GM18858 (cell line): Measurements from ENCODE around the gene UCMA.
"Not testable (repeated sequence)": the region's sequence is repeated elsewhere in the genome, so short reads cannot be mapped to it uniquely, and the experiment has no call there.

Source experiments
- ATAC-seq: cut with Tn5 transposase; IDR thresholded peaks from one replicate; pipeline ENCODE4 v1.9.1; 2021; ENCODE audit not compliant: unreplicated experiment

The UCMA gene

DNA sequence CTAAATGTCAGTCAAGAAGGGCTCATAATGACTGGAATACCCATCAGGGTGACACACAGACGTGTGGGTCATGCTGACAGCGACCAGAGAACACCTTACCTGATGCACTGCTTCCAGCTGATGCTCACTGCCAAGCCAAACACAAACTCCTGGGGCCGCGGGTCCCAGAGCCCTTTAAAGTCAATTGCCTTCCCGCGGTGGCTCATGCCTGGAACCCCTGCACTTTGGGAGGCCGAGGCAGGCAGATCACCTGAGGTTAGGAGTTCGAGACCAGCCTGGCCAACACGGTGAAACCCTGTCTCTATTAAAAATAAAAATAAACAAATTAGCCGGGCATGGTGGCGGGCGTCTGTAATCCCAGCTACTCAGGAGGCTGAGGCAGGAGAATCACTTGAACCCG, 562 bp upstream of the UCMA start:
- not testable (repeated sequence) for ATAC-seq

DNA sequence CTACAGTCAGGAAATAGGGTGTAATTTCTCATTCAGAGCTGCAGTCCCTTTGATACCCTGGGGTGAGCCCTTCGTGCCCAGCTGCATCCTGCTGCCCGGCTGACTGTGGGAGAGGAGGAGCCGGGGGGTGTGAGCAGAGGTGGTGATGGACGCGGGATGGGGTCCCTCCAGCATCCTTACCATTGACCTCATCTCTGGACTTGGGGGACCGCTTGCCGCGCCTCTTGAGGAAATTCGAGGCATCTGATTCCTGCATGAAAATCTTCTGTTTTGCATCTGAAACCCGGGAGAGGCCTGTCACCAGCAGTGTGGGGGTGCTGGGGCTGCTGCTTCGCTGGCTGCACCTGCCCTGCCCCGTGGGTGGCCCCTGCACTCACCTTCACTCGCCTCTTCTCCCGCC, 816 bp downstream of the UCMA start:
- no peak for ATAC-seq

DNA sequence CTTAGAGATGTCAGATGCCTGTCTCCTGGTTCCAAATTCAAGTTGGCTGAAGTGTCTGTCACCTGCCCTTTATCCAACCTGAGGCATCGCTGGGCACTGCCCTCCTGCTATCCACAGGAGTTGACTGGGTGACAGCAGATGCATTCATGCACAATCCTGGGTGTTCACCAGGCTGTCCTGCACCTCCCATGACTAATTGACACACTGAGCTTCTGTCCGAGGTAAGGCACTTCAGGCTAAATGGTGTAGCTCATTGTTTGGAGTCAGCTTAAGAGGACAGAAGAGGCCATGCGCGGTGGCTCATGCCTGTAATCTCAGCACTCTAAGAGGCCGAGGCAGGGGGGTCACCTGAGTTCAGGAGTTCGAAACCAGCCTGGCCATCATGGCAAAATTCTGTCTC, 2.4 kb downstream of the UCMA start:
- no peak for ATAC-seq

DNA sequence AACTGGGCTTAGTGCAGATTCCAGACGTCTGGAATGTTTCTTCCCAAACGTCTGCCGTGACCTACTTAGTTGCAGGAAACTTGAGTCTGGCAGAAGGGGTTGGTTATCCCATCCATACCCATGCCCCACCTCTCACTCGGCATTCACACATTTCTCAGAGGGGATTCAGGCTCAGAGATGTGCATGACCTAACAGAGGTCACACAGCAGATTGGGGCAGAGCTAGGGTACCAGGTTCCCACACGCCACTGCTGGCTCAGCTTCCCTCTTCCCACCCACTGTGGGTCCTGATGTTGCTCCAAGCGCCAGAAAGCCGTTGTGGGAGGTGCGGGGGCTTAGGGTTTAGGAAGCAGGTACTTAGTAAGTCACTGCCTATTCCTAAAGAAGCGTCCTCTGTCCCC, 3.0 kb downstream of the UCMA start:
- ATAC-seq: no peak

DNA sequence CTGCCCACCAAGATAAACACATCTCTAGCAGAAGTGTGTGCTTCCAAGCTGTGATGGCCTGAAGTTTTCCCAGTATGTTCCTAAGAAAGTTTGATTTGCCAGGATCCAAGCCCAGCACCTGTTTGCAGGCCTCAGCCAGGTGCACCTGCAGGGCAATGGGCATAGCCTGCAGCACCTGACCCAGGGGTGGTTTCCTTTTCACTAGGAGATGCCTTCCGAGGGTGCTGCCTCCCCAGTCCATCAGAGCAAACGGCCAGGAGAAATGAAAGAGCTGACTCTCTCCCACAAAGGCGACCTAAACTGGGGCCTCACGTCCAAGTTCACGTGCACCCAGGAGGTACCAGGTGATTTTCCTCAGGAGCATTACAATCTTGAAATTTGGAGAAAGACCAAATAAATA, 7.1 kb downstream of the UCMA start:
- no peak for ATAC-seq

DNA sequence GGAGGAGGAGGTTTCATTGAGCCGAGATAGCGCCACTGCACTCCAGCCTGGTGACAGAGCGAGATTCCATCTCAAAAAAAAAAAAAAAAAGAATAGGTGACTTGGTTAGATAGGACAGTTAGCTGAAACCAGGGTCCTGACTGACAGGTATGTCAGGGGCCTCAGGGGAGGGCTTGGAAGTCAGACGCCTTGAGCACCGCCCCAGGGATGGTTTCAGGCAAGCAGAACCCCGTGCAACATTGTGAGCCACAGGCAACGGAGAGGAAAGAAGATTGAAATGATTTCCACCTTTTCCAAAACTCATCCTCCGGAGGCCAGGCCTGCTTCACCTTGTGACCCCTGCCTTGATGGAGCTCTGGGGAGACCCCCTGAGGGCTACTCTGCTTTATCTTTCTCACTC, 8.6 kb downstream of the UCMA start:
- ATAC-seq: no peak

DNA sequence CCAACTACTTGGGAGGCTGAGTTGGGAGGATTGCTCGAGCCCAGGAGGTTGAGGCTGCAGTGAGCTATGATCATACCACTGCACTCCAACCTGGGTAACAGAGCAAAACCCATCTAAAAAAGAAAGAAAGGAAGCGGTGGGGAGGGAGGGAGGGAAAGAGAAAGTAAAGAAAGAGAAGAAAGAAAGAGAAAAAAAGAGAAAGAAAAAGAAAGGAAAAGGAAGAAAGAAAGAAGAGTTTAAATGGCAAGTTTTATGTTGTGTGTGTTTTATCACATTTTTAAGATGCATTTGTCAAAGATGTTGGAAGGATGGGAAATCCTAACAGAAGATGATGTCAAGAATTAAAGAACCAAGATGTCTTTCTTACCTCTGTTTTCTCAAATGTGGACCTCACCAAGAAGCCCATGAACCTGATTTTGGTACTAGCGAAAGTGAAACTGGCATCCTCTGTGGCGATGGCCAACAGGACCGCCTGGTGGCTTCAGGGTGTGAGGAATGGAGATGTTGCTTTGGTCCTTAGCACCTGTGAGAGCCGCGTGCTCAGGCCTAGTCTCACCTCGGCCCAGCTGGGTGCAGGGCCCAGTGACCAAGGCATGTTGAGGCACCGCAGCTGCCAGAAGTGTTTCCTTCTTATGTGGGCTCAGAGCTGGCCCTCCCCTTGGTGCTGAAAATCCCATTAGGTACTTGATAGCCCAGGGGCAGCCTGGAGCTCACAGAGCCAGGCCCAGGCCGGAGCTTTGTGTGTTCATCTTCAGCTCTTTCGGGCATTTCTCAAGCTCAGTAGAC, 9.8 kb downstream of the UCMA start:
- ATAC-seq: no peak

DNA sequence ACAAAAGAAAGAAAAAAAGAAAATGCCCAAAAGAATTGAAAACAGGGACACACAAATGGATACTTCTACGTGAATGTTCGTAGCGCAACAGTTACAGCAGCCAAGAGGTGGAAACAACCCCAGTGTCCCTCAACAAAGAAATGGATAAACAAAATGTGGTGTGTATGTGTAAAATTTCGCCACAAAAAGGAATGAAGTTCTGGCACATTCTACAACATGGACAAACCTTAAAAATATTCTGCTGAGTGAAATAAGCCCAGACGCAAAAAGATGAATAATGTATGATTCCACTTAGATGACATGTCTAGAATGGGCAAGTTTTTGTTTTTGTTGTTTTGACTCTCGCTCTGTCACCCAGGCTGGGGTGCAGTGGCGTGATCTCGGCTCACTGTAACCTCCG, 10.9 kb downstream of the UCMA start:
- no peak for ATAC-seq

DNA sequence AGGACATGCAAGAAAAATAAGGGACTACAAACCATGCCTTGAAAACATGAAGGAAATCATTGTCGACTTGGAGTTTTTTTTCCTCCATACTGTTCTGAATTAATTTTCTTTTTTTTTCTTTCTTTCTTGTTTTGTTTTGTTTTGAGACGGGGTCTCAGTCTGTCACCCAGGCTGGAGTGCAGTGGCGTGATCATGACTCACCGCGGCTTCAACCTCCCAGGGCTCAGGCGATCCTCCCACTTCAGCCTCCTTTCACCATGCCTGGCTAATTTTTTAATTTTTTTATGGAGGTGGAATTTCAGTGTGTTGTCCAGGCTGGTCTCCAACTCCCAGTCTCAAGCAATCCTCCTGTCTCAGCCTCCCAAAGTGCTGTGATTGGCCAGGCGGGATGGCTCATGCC, 11.6 kb downstream of the UCMA start:
- ATAC-seq: no peak

DNA sequence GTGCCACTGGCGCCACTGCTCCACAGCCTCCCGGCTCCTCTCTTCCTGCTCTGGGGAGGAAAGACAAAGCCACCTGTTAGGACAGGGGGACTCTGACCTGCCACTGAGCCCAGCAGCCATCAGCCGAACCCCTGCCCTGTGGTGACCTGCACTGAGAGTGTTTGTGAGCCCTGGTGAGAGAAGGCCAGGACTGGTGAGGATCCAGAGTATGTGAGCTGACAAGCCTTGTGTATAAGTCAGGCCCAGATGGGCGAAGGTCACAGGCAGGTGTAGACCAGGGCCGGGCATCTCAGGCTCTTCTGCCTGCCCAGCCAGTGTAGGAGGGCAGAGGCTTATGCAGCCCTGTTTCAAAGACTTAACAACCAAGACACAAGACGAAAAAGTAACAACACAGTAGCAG, 12.0 kb downstream of the UCMA start:
- no peak for ATAC-seq

DNA sequence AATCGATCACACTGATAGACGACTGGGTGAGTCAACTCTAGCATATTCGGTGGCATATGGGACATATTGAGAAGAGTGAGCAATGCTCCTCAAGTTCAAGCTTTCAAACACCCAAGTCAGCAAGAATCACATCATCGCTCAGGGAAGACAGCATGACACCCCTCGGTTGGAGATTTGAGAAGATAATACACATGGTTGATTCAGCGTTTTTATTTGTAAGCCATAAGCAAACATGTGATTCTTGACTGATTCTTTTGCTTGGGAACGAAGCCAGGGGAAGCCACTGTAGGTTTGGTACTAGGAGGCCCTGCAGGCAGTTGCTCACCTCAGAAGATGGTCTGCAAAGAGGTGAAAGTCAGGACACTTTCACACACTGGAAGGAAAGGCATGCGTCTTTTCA, 12.6 kb downstream of the UCMA start:
- ATAC-seq: no peak

DNA sequence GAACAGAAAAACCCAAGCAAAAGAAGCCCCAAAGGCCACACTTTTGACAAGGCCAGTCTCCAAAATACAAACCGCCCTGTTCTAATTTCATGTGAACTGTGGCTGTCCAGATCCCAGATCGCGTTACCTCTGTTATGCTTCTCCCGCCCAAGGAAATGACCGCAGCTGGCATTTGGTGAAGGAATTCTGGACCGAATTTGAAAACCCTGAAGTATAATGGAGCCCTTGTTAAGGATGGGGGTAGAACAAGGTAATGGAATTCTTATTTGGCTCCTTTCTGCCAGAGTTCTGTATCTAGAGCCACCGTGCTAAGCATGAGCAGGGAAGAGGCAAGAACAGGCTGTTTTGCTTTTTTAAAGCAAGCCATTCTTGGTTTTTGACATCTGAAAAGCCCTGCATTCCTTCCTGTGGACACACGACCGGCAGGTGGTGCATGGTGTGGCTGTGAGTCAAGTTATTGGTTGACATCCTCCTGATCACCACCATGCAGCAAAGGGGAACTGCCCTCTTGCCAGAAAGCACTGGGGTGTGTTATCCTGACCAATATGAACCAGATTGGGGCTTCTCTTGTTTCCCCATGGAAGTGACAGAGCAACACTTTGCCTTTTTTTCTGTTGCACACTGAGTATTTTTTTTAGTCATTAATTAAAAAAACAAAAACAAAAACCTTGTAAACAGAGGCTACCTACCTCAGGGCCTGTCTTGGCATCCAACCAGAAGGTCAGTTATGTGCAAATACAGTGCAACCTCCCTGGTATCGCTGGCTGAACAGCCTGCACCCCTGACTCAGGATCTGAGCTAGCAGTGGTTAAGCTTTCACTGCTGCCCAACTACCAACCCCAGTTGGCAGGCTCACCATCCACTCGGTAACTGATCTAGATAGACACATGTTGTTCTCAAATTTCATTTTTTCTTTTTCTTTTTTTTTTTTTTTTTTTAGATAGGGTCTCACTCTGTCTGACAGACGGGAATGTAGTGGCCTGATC, 14.2 kb downstream of the UCMA start:
- peak; percentile 71 for ATAC-seq

DNA sequence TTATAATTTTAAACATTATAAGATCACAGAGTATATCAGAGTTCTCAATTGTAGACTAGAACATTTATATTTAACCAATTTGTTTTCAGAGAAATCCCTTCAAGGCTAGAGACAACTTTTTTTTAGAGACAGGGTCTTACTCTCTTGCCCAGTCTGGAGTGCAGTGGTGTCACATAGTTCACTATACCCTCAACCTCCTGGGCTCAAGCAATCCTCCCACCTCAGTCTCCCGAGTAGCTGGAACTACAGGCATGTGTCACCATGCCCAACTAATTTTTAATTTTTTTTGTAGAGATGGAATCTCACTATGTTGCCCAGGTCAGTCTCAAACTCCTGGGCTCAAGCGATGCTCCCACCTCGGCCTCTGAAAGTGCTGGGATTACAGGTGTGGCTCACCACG, 15.3 kb downstream of the UCMA start:
- ATAC-seq: no peak

DNA sequence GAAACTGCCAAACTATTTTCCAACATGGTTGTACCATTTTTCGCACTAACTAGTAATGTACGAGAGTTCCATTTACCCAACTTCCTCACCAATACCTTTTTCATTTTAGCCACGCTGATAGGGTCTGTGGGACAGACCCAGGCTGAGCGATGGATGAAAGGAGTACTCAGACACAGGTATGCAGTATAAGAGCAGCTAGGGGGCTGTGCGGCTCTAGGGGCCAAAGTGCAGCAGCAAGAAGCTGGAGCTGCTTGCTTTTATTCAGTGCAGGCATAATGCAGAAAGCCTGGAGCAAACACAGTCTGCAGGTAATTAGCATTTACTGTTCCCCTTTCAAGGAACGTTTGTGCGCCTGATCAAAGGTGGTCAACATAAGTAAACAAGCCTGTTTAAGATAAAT, 21.0 kb downstream of the UCMA start:
- no peak for ATAC-seq

DNA sequence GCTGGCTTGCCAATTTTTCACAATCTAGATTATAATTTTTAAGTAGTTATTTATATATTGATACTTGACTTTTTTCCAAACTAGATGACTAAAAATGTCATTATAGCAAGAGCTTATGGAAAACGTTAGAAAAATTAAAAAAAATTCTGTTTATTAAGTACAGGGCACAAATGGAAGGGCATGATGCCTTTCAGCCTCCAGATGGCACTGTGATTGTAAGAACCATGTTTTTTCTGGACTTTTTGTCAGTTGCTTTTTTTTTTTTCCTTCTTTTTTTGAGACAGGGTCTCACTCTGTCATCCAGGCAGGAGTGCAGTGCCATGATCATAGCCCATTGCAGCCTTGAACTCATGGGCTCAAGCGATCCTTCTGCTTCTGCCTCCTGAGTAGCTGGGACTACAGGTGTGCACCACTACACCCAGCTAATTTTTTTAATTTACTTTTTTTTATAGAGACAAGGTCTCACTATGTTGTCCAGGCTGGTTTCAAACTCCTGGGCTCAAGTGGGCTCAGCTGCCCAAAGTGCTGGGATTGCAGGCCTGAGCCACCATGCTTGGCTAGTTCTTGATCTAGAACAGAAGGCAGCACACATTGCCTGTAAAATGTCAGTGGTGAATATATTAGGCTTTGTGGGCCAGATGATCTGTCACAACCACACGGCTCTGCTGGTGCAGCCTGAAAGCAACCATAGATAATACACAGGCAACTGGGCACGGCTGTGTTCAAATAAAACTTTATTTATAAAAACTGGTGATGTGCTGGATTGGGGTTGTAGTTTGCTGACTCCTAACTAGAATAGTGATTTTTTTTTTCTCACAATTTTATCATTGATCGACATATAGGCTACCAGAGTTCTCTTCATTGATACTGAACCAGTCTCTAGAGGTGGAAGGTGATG, 27.4 kb downstream of the UCMA start:
- ATAC-seq: no peak

DNA sequence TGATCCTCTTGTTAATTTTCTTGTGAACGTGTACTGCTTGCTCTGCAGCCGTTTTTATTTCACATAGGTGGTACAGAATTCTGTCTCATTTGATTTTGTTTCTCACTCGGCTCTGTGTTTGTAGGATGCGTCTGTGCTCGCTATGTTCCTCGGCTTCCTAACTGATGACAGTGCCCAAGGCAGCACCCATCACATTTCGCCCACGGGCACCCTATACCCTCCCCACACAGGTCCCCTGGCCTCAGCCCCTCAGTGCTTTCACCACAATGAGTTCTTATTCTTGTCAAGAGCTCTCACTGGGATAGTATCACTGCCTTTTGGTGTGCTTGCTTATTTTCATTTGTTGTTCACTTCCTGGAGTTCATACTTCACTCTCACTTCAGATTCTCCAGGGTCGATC, 28.1 kb downstream of the UCMA start:
- no peak for ATAC-seq

DNA sequence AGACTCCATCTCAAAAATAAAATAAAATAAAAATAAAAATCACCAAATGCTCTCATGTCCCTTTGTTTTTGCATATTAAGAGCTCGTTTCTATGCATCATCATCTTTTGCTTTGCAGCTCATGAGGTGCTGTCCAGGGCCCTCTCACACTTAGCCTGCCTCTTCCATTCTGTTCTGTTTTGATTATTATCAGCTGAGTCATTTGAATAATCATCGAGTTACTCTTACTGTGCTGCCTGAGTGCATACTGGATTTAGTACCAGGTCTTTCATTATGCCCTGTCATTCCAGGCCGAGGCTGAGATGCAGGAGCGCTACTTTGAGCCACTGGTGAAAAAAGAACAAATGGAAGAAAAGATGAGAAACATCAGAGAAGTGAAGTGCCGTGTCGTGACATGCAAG, 33.0 kb downstream of the UCMA start:
- ATAC-seq: no peak

DNA sequence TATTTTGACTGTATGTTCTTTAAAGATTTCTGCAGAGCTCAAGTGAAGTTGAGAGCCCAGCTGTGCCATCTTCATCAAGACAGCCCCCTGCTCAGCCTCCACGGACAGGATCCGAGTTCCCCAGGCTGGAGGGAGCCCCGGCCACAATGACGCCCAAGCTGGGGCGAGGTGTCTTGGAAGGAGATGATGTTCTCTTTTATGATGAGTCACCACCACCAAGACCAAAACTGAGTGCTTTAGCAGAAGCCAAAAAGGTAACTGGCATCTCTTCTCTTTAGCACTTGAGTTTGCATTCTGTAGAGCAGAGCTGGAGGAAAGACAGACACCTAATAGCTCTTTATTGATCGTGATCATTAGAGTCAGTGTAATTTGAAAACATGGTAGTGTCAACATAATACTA, 39.2 kb downstream of the UCMA start:
- no peak for ATAC-seq

DNA sequence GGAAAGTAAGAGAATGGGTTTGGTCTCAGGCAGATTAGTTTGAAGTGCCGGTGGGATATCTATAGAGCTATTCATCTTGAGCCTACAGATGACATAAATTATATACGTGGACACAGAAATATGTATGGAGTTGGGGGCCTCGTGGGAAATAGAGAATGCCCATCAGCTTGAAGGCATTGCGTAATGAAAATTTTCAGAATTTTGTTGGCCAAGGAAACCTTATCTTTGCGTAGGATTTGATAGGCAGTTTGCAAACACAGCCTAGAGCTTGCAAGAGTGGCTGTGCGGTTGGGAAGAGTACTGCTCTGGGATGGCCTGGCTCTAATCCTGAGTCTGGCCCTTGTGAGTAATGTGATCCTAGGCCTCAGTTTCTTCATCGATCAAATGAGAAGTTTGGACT, 40.5 kb downstream of the UCMA start:
- no peak for ATAC-seq

DNA sequence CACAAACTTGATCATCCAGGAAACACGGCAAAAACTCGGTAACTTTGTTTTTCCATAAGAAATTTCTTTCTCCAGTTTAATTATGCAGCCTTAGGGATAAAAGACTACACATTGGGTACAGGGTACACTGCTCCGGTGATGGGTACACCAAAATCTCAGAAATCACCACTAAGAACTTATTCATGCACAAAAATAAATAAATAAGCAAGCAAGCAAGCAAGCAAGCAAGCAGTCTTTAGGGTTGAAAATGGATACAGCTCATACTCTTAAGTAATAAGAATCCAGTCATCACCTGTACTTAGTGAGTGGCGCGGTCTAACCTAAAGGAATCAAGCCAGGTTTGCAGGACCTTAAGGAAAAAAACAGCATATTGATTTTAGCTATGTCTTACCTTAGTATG, 42.8 kb downstream of the UCMA start:
- no peak for ATAC-seq

DNA sequence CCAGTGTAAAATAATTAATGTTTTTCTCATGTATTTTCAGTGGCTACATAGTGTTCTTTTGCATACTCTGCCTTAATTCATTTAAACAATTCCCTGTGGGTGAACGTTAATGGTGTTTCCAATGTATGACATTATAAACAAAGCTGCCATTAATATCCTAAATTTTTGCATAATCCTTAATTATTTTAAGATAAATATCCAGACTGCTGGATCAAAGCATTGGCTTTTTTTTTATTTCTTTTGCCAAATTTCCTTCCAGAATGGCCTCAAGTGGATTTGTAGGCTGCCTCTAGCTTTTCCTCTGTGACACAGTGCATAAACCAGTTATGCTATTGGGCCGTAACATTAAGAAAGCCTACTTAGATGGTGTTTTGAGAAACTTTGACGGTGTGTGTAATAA, 43.4 kb downstream of the UCMA start:
- ATAC-seq: no peak
